GM23338 (cell line): ENCODE data around the gene SFI1. TPM values are rescaled to one million over a fixed set of nuclear protein-coding genes. Genes with fewer than 3 reads are reported as not detected.
"Not testable (repeated sequence)": the region's sequence is repeated elsewhere in the genome, so short reads cannot be mapped to it uniquely, and the experiment has no call there.

ENCODE experiments used
- ATAC-seq: fragments of 200-7000 bp; cut with Tn5 transposase; 3 replicates; pipeline ENCODE4 v1.9.1; 2020
- DNase-seq: peaks from one replicate; pipeline ENCODE4 v3.0.0-alpha.2; 2015; ENCODE audit warnings: low spot score
- H2AFZ ChIP-seq: fragments of 200-600 bp; sonication (generic); 2 replicates; pipeline ENCODE4 v1.8.0; 2016; ENCODE audit warnings: antibody characterized with exemption, mild to moderate bottlenecking, moderate library complexity
- H3F3A ChIP-seq: fragments of 200-600 bp; sonication (generic); replicated peaks from 2 replicates; pipeline ENCODE4 v1.8.0; 2017; ENCODE audit warnings: antibody characterized with exemption, mixed run types, low read depth
- H3K27ac ChIP-seq: fragments of 200-600 bp; sonication (generic); 2 replicates; pipeline ENCODE4 v1.6.1; 2016; ENCODE audit warnings: low read depth
- H3K27me3 ChIP-seq: fragments of 200-600 bp; sonication (generic); 2 replicates; pipeline ENCODE4 v1.8.0; 2016; ENCODE audit warnings: mild to moderate bottlenecking, mixed run types, moderate library complexity; ENCODE audit not compliant: insufficient read depth
- H3K36me3 ChIP-seq: fragments of 200-600 bp; sonication (generic); 2 replicates; pipeline ENCODE4 v1.8.0; 2016; ENCODE audit warnings: mild to moderate bottlenecking; ENCODE audit not compliant: insufficient read depth
- H3K4me1 ChIP-seq: fragments of 200-600 bp; sonication (generic); 2 replicates; pipeline ENCODE4 v1.8.0; 2016; ENCODE audit warnings: mild to moderate bottlenecking, moderate library complexity; ENCODE audit not compliant: insufficient read depth
- H3K4me2 ChIP-seq: fragments of 200-600 bp; sonication (generic); 2 replicates; pipeline ENCODE4 v1.7.1; 2017; ENCODE audit warnings: mixed run types
- H3K4me3 ChIP-seq: fragments of 200-600 bp; sonication (generic); 2 replicates; pipeline ENCODE4 v1.6.1; 2016; ENCODE audit warnings: mixed run types
- H3K79me2 ChIP-seq: fragments of 200-600 bp; sonication (generic); replicated peaks from 2 replicates; pipeline ENCODE4 v1.8.0; 2017; ENCODE audit warnings: mild to moderate bottlenecking; ENCODE audit not compliant: insufficient read depth
- H3K9me2 ChIP-seq: fragments of 200-600 bp; sonication (generic); 2 replicates; pipeline ENCODE4 v1.8.0; 2017; ENCODE audit not compliant: insufficient read depth
- H4K20me1 ChIP-seq: fragments of 200-600 bp; sonication (generic); replicated peaks from 2 replicates; pipeline ENCODE4 v1.8.0; 2017; ENCODE audit warnings: mild to moderate bottlenecking; ENCODE audit not compliant: insufficient read depth
- H3K27ac Mint-ChIP-seq: 2 replicates; pipeline ENCODE4 v1.8.0; 2020; ENCODE audit warnings: inconsistent platforms, mild to moderate bottlenecking, moderate library complexity, mixed read lengths
- H3K27me3 Mint-ChIP-seq: 3 replicates; pipeline ENCODE4 v1.8.0; 2022; ENCODE audit warnings: low read depth, mild to moderate bottlenecking, moderate library complexity, mixed read lengths, inconsistent platforms; ENCODE audit not compliant: insufficient read depth, poor library complexity
- H3K36me3 Mint-ChIP-seq: 3 replicates; pipeline ENCODE4 v1.8.0; 2021; ENCODE audit warnings: low read depth, mild to moderate bottlenecking, inconsistent platforms, moderate library complexity, mixed read lengths
- H3K4me1 Mint-ChIP-seq: 3 replicates; pipeline ENCODE4 v1.8.0; 2020; ENCODE audit warnings: mild to moderate bottlenecking, inconsistent platforms, mixed read lengths
- H3K4me3 Mint-ChIP-seq: 3 replicates; pipeline ENCODE4 v1.8.0; 2021; ENCODE audit warnings: moderate library complexity, mild to moderate bottlenecking, inconsistent platforms, mixed read lengths
- H3K9me3 Mint-ChIP-seq: 3 replicates; pipeline ENCODE4 v1.8.0; 2020; ENCODE audit warnings: moderate library complexity, mild to moderate bottlenecking, inconsistent platforms, mixed read lengths
- CREB1 ChIP-seq: fragments of 250-450 bp; sonication (Bioruptor Pico); IDR thresholded peaks from 2 replicates; pipeline ENCODE4 v1.5.0; 2020; ENCODE audit warnings: low read depth, mild to moderate bottlenecking, moderate library complexity
- ETS1 ChIP-seq: IDR thresholded peaks from 2 replicates; pipeline ENCODE4 v1.6.1; 2016; ENCODE audit warnings: antibody characterized with exemption
- EZH2 ChIP-seq: fragments of 200-600 bp; sonication (generic); IDR thresholded peaks from one replicate; pipeline ENCODE4 v1.8.0; 2017; ENCODE audit warnings: antibody characterized with exemption, mild to moderate bottlenecking, low read depth; ENCODE audit not compliant: unreplicated experiment
- JUNB ChIP-seq: IDR thresholded peaks from one replicate; pipeline ENCODE4 v1.6.1; 2016; ENCODE audit warnings: antibody characterized with exemption; ENCODE audit not compliant: unreplicated experiment
- POLR2AphosphoS5 ChIP-seq: IDR thresholded peaks from 2 replicates; pipeline ENCODE4 v1.6.1; 2016; ENCODE audit warnings: antibody characterized with exemption, low read depth
- STAT1 ChIP-seq: IDR thresholded peaks from one replicate; pipeline ENCODE4 v1.6.1; 2016; ENCODE audit warnings: antibody characterized with exemption; ENCODE audit not compliant: unreplicated experiment
- ZNF462 ChIP-seq: fragments of 250-450 bp; sonication (Bioruptor Pico); IDR thresholded peaks from 2 replicates; pipeline ENCODE4 v1.5.0; 2020; ENCODE audit warnings: mild to moderate bottlenecking, moderate library complexity
- polyA plus RNA-seq: library from polyadenylated mRNA; unstranded; fragments of >200 nt; fragmentation: Nextera tagmentation; extraction: Ambion mirVana; gene quantifications from 2 replicates; pipeline ENCODE4 v1.2.1, GENCODE V29; 2016
- total RNA-seq: library from RNA; depleted of rRNA; stranded (reverse); fragments of >200 nt; shearing (Covaris generic); gene quantifications from 2 replicates; pipeline ENCODE4 v1.2.3, GENCODE V29; 2014
- TF ChIP-seq, protein P1 (sequence below), 2 experiments: fragments of 200-600 bp in 1 of 2; sonication (generic) in 1 of 2; conservative IDR thresholded peaks; 2 replicates each; pipeline versions ENCODE4 v1.5.1 to v1.6.1; 2016 to 2017; ENCODE audit warnings: antibody characterized with exemption in 2 of 2, low read depth in 2 of 2, mild to moderate bottlenecking in 2 of 2, moderate library complexity in 1 of 2

SFI1 gene
- total and polyA plus RNA-seq, 2 experiments from 2014 or later = 16.7 to 25.6 TPM

GRCh38 chr22:31504282-31504681 is 7.9 kb downstream of the SFI1 start:
- H3K9me2 ChIP-seq = no peaks in the 10 kb centered on the region
- H3K36me3 ChIP-seq = no peaks in the 10 kb centered on the region; the same call in 1 of the 2 replicates
- no peaks in the 10 kb centered on the region for H3K27me3 ChIP-seq
- Mint-ChIP-seq H3K9me3 (peaks cover 4% of the 10 kb centered on the region; the same call in 1 of the 3 replicates), H3K4me3 (no peak overlapping the region), H3K27me3 (no peaks in the 10 kb centered on the region), H3K27ac (no peak overlapping the region), H3K4me1 (peaks cover 8% of the 10 kb centered on the region; the same call in 2 of the 3 replicates), H3K36me3 (peaks cover 27% of the 10 kb centered on the region)
- ATAC-seq = no peak
- H3F3A ChIP-seq = no peaks in the 10 kb centered on the region
- no peaks in the 10 kb centered on the region for H3K4me1 ChIP-seq
- H3K27ac ChIP-seq = no peak overlapping the region
- H2AFZ ChIP-seq = no peak overlapping the region
- no peaks in the 10 kb centered on the region for H3K79me2 ChIP-seq
- H4K20me1 ChIP-seq = no peaks in the 10 kb centered on the region
- H3K4me3 ChIP-seq = no peak overlapping the region
- TF ChIP-seq, protein P1, sequence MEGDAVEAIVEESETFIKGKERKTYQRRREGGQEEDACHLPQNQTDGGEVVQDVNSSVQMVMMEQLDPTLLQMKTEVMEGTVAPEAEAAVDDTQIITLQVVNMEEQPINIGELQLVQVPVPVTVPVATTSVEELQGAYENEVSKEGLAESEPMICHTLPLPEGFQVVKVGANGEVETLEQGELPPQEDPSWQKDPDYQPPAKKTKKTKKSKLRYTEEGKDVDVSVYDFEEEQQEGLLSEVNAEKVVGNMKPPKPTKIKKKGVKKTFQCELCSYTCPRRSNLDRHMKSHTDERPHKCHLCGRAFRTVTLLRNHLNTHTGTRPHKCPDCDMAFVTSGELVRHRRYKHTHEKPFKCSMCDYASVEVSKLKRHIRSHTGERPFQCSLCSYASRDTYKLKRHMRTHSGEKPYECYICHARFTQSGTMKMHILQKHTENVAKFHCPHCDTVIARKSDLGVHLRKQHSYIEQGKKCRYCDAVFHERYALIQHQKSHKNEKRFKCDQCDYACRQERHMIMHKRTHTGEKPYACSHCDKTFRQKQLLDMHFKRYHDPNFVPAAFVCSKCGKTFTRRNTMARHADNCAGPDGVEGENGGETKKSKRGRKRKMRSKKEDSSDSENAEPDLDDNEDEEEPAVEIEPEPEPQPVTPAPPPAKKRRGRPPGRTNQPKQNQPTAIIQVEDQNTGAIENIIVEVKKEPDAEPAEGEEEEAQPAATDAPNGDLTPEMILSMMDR (conservative IDR thresholded peaks at IDR 0.05; ENCODE audit: low read depth in 2 of 2) = no peak
- TF ChIP-seq ZNF462 (no peak), JUNB (no peak), CREB1 (CRISPR knock-in tag) (no peak), POLR2AphosphoS5 (no peak), STAT1 (no peak), EZH2 (no peak), ETS1 (no peak)
- no peak overlapping the region for H3K4me2 ChIP-seq
- no peak for DNase-seq

DNA sequence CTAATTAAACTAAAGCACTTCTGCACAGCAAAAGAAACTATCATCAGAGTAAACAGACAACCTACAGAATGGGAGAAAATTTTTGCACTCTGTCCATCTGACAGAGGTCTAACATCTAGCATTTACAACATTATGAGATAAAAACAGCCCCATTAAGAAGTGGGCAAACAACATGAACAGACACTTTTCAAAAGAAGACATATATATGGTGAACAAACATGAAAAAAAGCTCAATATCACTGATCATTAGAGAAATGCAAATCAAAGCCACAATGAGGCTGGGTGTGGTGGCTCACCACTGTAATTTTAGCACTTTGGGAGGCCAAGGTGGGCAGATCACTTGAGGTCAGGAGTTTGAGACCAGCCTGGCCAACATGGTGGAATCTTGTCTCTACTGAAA is 11.2 kb downstream of the SFI1 start:
- not testable (repeated sequence) for H3K79me2 ChIP-seq, H2AFZ ChIP-seq, H3K27me3 ChIP-seq, H3K4me3 ChIP-seq, H3K27me3 Mint-ChIP-seq, H3K4me3 Mint-ChIP-seq, H3K9me2 ChIP-seq, H3K4me1 ChIP-seq, ATAC-seq, H3K4me1 Mint-ChIP-seq, H4K20me1 ChIP-seq, H3F3A ChIP-seq, H3K27ac Mint-ChIP-seq, H3K9me3 Mint-ChIP-seq, H3K36me3 ChIP-seq, H3K4me2 ChIP-seq, H3K27ac ChIP-seq, DNase-seq
- peaks cover 25% of the 10 kb centered on the region for H3K36me3 Mint-ChIP-seq
